ENCODE results near the gene PDE7B.

The PDE7B gene

GRCh38 chr6:136160250-136160649 lies 308.7 kb downstream of the PDE7B start:
- no peak for DNase-seq

- no peak for DNase-seq
These were observed 310.4 kb downstream of the PDE7B start for GRCh38 chr6:136161950-136162349.

- DNase-seq, result no peak
These were observed 311.8 kb downstream of the PDE7B start for GRCh38 chr6:136163260-136163659.

- no peak for DNase-seq
These were observed 315.3 kb downstream of the PDE7B start for GRCh38 chr6:136166815-136167214.

- DNase-seq, result no peak
These were observed 318.1 kb downstream of the PDE7B start for GRCh38 chr6:136169394-136170148.

- no peak for DNase-seq
These were observed 319.7 kb downstream of the PDE7B start for GRCh38 chr6:136171231-136171630.

- no peak for DNase-seq
These were observed 322.3 kb downstream of the PDE7B start for GRCh38 chr6:136173519-136174507.

GRCh38 chr6:136174510-136174909 lies 323.0 kb downstream of the PDE7B start:
- no peak for DNase-seq

- DNase-seq, result no peak
These were observed 324.4 kb downstream of the PDE7B start for GRCh38 chr6:136175873-136176272.

- no peak for DNase-seq
These were observed 327.2 kb downstream of the PDE7B start for GRCh38 chr6:136178749-136179148.

- no peak for DNase-seq
These were observed 329.4 kb downstream of the PDE7B start for GRCh38 chr6:136180704-136181511.

- DNase-seq, result no peak
These were observed 330.0 kb downstream of the PDE7B start for GRCh38 chr6:136181512-136181833.

- DNase-seq, result no peak
These were observed 330.4 kb downstream of the PDE7B start for GRCh38 chr6:136181861-136182260.

GRCh38 chr6:136184738-136185137 lies 333.2 kb downstream of the PDE7B start:
- DNase-seq, result no peak

- DNase-seq, result no peak
These were observed 334.9 kb downstream of the PDE7B start for GRCh38 chr6:136186363-136186762.

GRCh38 chr6:136188486-136188885 lies 337.0 kb downstream of the PDE7B start:
- no peak for DNase-seq

GRCh38 chr6:136189104-136189503 lies 337.6 kb downstream of the PDE7B start:
- no peak for DNase-seq

GRCh38 chr6:136191606-136192312 lies 340.3 kb downstream of the PDE7B start:
- DNase-seq, result no peak

GRCh38 chr6:136192902-136193301 lies 341.4 kb downstream of the PDE7B start:
- no peak for DNase-seq

- no peak for DNase-seq
These were observed 350.2 kb downstream of the PDE7B start for GRCh38 chr6:136201732-136202131.

- DNase-seq, result no peak
These were observed 357.3 kb downstream of the PDE7B start for GRCh38 chr6:136208783-136209182.

GRCh38 chr6:136209496-136209895 lies 358.0 kb downstream of the PDE7B start:
- DNase-seq, result no peak

All from cortex of kidney (tissue), 1 donor.